CD4-positive, alpha-beta T cell treated with Interleukin-4 for 1 hour (primary cell): Measurements from ENCODE around the gene PAPOLG.
"Not testable (repeated sequence)": the region's sequence is repeated elsewhere in the genome, so short reads cannot be mapped to it uniquely, and the experiment has no call there.

Experiments used
- DNase-seq, 2 donors: peaks; one replicate each; pipeline ENCODE4 v3.0.0-alpha.2; 2020 to 2022

PAPOLG gene

DNA sequence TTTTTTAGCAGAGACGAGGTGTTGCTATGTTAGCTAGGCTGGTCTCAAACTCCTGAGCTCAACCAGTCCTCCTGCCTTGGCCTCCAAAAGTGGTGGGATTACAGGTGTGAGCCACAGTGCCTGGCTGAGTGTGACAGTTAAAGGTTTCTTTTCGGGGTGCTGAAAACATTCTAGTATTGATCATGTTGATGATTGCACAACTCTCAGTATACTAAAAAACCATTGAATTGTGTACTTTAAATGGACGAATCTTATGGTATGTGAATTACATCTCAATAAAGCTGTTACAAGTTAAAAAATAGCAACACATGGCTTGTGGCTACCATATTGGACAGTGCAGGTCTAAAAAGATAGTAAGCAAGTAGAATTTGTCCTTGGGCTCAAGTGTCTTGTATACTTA lies 22.3 kb downstream of the PAPOLG start:
- no peak for DNase-seq

GRCh38 chr2:60779426-60779825 lies 23.4 kb downstream of the PAPOLG start:
- DNase-seq: no peak

DNA sequence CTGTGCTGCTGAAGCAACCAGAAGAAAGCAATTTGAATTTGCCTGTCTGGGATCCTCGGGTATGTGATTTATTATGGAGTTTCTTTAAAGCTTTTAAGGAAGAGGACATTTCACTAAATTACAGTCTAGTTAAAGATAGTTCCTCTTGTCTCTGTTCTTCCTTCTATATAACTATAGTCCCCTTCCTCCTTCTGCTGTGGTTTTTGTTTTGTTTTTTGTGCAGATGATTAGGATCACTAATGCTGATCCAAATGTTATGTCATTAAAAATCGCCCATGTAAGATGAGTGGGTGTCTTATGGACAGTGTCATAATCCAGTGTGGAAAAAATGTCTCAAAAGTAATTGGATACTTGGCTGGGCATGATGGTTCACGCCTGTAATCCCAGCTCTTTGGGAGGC lies 24.7 kb downstream of the PAPOLG start:
- DNase-seq: no peak

DNA sequence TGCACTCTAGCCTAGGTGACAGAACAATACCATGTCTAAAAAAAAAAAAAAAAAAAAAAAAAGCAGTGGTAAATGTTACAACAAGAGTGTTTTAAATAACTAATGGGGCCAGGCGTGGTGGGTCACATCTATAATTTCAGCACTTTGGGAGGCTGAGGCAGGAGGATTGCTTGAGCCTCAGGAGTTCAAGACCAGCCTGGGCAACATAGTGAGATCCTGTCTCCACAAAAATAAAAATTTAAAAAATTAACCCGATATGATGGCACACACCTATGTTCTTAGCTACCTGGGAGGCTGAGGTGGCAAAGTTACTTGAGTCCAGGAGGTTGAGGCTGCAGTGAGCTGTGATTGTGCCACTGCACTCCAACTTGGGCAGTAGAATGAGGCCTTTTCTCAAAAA lies 37.1 kb downstream of the PAPOLG start:
- no peak for DNase-seq

DNA sequence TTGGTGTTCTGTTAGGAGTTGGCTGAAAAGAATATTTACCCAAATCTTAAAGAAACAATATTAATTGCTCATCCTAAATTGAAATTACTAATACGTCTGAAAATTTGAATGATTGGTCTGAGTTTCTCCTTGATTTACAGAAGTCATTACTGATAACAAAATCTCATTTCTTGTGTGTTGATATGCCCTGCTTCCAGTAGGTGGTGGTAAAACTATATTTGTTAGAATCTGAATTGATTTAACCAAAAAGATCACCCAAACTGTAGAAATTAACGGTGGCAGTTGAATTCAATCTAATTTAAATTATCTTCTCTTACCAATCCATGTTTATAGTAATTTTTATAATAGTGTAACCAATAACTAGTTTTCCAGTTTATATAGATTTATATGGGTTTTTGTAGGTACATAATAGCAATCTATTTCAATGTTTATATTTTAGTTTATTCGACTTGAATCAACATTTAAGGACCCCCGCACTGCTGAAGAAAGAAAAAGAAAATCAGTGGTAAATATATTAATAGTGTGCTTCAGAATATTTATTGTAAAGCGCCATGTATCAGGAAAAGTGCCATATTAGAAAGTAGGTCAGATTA lies 38.3 kb downstream of the PAPOLG start:
- peak in 1 of 2 donors; percentile 61 for DNase-seq

- no peak for DNase-seq
Measured at GRCh38 chr2:60796573-60797509, 40.8 kb downstream of the PAPOLG start.

- no peak for DNase-seq
Measured at GRCh38 chr2:60804473-60804872, 48.4 kb downstream of the PAPOLG start.

DNA sequence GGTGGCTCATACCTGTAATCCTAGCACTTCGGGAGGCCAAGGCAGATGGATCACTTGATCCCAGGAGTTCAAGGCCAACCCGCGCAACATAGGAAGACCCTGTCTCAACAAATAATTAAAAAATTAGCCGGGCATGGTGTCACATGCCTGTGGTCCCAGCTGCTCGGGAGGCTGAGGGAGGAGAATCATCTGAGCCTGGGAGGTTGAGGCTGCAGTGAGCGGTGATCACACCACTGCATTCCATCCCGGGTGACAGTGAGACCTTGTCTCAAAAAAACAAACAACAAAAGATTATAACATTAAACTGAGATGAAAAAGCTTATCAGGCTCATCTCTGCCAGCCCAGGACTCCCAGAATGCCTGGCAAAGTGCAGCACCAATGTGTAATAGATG lies 50.5 kb downstream of the PAPOLG start:
- no peak for DNase-seq

GRCh38 chr2:60806988-60807681 lies 51.1 kb downstream of the PAPOLG start:
- peak in 1 of 2 donors; percentile 61 for DNase-seq

DNA sequence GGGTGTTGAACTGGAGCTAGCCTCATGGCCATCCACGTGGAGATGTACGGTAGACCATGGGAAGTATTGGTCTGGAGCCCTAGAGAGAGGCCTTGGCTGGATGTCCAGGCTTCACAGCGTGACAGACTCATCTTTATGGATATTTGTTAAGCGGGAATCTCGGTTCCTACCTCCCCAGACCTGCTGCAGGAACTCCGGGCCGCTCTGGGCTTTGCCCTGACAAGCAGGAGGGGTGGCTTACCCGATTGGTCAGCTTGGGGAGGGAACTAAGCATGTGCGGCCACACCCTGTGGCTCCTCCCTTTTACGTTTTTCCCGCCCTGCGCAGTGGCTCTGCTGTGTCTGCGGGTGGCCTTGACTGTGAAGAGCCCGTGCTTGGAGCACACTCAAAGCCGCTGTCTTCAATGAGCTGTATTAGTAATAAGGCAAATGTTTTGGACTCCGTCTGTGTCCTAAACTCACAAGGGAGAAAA lies 52.3 kb downstream of the PAPOLG start:
- DNase-seq: no peak

GRCh38 chr2:60811491-60812375 lies 55.7 kb downstream of the PAPOLG start:
- DNase-seq: no peak

DNA sequence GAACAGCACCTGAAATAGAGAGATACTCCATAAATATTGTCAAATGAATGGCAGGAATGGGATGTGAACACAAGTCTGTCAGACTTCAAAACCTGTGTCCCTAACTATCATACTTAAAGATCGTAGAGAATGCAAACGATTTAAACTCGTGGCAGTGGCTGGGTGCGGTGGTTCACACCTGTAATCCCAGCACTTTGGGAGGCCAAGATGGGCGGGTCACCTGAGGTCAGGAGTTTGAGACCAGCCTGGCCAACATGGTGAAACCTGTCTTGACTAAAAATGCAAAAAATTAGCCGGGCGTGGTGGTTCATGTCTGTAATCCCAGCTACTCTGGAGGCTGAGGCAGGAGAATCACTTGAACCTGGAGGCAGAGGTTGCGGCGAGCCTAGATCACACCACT lies 61.1 kb downstream of the PAPOLG start:
- DNase-seq: not testable (repeated sequence)

DNA sequence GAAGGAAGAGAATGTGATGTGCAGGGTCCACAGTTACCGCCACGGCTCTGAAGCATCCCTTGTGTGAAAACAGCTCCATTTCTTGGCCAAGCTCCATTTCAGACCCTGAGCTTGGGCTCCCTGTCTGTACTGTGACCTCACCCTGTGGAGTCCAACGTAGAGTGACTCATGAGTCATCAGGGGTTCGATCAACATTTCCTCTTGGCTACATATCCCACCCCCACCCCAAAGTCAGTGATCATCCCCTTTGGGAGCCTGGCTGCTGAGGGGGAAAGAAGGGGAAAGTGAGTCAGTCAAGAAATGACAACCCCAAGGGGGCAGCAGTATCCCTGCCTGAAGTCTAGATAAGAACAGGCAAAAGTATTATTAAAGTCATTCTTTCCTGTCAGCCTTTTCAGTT lies 62.2 kb downstream of the PAPOLG start:
- DNase-seq: peak; percentile 32 to 40

DNA sequence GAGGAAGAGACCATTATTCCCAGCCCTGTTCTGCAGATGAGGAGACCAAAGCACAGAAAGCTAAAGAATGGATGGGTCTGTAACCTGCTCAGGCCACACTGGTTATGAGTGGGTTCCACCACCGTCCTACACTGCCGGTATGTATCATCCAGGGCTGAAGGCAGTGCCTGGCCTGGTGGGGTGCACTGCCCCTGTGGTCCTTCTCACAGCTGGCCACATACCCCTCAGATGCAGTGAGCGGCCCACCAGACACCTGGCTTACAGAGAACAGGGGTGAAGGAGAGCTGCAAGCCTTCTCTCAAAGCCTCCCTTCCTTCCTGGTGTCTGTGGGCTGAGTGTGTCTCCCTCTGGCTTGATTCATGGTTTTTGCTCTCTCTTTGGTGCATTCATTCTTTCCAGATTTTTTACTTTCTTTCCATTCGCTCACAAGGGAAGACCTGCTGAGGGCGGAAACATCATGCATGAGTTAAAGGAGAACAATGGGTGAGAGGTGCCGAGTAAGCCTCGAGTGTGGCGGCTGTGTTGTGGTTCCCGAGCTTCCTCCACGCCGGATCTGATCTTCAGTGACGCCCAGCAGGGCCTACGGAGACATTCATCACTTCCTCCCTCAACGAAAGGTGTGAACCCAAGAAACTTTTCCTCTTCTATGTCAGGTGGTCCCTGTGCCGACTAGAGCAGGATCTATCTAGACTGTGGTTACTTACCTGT lies 63.2 kb downstream of the PAPOLG start:
- peak; percentile 89 to 91 for DNase-seq

- DNase-seq: no peak
Measured at GRCh38 chr2:60819936-60820335, 63.9 kb downstream of the PAPOLG start.

DNA sequence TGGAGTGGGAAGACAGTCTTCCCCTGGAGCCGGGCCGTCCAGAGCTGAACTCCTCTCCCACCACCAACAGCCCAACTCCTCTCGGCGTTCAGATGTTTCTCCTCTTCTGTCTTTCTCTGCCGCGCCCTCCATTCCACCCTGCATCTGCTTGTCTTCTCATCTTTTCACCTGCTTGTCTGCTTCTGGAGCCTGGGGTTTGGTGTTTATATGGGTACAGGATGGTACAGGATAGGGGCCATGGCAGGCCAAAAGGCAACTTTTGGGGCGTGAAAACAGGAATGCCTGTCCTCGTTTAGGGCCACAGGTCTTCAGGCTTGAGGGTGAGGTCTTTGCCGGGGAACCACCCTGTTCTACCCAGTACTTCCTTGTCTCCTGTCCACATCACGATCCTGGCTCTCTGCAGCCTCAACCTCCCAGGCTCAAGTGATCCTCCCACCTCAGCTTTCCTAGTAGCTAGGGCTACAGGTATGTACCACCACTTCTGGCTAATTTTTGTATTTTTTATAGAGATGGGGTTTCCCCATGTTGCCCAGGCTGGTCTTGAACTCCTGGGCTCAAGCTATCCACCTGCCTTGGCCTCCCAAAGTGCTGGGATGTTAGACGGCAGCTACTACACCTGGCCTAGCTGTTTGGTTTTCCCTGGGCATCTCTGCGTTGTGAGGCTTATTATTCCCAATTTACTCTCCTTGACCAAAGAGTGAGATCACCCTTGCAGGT lies 64.5 kb downstream of the PAPOLG start:
- DNase-seq: no peak

GRCh38 chr2:60821133-60821469 lies 65.0 kb downstream of the PAPOLG start:
- DNase-seq: no peak

DNA sequence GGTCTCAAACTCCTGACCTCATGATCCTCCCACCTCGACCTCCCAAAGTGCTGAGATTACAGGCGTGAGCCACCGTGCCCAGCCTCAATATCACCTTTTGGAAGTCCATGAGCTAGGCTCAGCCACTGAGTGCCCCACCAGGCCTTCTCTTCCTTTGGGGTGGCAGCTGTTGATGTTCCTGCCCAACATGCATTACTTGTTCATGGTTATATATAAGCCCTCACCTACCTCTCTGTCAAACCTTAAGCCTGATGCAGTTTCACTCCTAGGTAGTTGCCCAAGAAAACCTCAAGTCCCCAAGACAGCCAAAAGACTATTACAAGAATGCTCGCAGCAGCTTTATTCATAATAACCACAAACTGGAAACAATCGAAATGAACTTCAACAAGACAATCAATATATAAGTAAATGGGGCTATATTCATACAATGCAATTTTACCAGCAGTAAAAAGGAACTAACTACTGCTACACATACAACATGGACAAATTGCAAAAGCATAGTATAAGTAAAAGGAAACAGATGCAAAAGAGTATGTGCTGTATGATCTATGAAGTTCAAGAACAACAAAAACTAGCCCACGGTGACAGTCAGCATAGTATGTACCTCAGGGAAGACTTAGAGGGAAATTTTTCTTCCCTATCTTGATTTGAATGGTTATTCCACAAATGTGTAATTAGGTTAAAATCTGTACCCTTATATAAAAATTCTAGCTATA lies 65.7 kb downstream of the PAPOLG start:
- no peak for DNase-seq

GRCh38 chr2:60822987-60823386 lies 66.9 kb downstream of the PAPOLG start:
- DNase-seq: no peak

- no peak for DNase-seq
Measured at GRCh38 chr2:60823694-60824305, 67.7 kb downstream of the PAPOLG start.
